Fibroblast of skin of left biceps (primary cell): ENCODE measurements around the gene NDST4.

Experiments
- DNase-seq, 2 experiments: peaks; one replicate each; pipeline ENCODE4 v3.0.0-alpha.2; 2013; ENCODE audit warnings: low read depth in 2 of 2

Gene NDST4

DNA sequence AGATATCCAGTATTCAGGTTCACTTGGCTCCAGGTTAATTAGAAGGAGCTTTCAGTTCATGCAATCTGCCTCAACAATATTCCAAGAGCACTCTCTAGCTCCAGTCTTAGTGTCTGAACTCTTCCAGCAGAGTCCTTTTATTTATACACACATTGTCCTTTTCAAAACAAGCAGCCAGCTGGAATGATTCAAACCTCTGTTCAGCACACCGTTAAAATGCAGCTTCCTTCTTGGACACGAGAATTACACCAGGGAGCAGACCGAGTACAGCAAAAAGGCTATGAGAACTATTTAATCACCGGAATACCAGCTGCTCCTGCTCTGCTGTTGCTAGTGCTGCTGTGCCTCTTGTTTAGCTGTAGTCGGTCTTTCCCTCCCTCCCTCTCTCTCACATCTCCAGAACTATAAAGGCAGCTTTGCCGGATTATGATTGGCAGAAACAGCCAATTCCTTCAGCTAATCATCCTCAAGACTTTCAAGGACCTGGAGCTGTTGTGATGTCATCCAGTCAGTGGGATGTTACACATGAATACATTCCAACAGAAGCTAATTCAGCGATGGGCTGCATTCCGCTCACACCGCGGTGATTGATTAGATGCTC is at the start of gene NDST4:
Gene NDST4, minus strand, starts transcription at position 115 of the 601 bp plus-strand sequence. CDS start 36,584 bp downstream, outside the sequence.
- DNase-seq: peak; percentile 21 to 31

DNA sequence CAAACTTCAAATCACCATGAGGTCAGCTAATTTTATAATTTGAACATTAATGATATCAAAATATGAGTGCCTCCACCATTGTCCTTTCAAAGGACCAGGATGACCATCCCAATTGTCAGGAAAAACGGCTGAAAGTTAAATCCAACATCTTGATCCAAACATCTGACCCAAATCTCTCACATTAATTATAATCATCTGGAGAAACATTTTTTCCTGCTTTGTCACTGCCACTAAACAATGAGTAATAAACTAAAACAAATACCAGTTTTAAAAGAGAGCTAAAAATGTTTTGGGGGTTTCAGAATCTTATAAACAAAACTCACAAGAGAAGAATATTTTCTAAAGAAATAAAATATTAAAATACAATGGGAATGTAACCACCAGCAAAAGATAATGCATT is 45.7 kb upstream of the NDST4 start:
- peak in 1 of 2 experiments; percentile 14 for DNase-seq

GRCh38 chr4:115158296-115158695 is 44.9 kb upstream of the NDST4 start:
- no peak for DNase-seq

DNA sequence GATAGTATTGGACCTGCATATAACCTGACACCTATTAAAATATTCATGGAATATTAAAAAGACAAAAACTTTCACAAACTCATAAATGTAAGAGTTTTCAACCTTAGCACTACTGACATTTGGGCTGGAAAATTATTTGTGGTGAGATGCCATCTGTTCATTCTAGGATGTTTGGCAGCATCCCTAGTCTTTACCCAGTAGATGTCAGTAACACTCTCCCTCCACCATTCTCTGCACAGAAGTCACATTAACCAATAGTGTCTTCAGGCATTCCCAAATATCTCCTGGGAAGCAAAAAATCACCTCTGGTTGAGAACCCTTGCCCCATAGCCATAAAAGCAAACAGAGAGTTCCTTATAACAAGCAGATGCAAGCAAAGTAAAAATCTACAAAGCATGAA is 41.4 kb upstream of the NDST4 start:
- DNase-seq: no peak

DNA sequence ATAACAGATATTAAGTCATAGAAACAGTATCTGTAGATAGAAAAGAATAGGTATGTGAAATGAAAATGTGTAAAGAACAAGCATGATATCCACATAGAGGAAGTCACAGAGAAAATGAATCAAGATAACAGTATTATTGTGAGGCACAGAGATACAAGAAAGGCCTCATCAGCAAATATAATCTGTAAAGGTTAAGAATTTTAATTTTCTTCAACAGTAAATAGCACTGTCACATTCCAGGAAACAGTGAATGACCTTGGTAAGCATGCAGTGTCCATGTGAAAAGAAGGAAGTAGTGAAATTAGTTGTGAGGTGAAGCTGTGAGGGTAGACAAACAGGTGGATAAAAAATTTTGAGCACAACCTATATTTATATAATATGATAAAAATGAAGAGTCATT is 39.5 kb upstream of the NDST4 start:
- no peak for DNase-seq

GRCh38 chr4:115152081-115152480 is 38.7 kb upstream of the NDST4 start:
- DNase-seq: no peak

DNA sequence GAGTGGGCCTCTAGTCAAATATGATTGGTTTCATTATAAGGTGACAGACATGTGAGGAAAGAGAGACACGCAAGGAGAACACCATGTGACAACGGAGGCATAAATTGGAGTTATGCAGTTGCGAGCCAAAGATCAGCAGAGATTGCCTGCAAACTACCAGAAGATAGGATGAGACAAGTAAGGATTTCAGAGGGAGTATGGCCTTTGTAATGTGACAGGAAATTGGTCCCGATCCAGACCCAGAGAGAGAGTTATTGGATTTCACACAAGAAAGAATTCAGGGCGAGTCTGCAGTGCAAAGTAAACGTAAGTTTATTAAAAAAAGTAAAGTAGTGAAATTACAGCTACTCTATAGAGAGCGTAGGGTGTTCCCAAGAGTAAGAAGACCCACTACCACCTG is 35.7 kb upstream of the NDST4 start:
- no peak for DNase-seq

DNA sequence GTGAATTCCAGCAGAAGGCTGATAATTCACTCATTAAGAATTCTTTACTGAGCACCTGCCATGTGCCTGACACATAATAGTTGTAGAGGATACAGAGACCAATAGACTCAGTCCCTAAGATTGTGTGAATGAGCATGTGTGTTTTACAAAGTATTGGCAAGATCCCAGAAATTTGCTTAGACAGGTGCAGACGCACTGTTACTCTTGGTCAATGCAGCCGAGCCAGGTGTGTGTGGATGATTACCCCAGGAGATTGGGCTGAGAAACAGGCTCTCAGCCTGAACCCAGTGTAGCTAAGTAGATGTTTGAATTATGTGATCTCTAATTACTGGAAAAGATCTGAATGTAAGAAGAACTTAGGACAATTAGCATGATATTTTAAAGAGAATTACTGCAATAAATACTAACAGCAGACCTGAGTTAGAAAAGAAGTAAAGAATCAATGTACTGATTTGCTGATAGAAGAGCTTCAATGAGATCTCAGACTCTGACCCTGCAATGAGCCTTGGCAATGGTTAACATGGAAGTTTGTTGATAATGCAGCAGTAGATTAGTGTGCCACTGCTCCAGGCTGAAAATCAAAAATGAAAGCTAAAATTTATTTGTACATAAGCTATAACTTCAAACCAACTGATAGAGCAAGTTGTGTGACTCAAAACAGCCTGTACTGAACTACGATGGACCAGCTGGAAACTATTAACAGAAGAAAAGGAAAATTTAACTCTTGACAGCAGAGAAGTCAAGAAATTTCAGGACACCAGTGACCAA is 32.2 kb upstream of the NDST4 start:
- DNase-seq: no peak

DNA sequence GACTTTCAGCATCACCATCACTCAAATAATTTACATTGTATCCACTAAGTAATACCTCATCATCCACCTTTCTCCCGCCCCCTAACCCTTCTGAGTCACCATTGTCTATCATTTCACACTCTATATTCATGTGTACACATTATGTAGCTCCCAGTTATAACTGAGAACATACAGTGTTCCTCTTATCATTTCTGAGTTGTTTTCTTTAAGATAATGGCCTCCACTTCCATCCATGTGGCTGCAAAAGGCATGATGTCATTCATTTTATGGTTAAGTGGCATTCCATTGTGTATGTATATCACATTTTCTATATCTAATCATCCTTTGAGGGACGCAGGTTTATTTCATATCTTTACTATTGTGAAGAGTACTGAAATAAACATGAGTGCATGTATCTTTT is 14.6 kb upstream of the NDST4 start:
- no peak for DNase-seq

DNA sequence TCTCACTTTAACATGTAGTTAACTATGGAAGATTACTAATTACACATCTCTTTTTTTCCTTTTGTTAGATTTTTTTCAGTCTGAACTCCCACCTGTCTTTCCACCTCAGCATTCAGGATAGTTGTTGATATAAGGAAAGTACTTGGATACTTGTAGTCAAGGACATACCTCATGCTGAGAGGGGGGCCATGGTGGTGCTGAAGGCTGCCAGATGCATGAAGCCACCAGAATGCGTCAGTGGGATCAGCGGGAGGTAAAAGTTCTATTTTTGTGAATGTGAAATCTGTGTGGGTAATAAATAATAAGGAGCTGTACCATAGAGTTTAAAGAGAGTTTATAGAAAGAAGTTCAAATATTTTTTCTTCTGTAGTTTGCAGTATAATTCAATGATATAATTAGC is 13.1 kb upstream of the NDST4 start:
- DNase-seq: no peak

DNA sequence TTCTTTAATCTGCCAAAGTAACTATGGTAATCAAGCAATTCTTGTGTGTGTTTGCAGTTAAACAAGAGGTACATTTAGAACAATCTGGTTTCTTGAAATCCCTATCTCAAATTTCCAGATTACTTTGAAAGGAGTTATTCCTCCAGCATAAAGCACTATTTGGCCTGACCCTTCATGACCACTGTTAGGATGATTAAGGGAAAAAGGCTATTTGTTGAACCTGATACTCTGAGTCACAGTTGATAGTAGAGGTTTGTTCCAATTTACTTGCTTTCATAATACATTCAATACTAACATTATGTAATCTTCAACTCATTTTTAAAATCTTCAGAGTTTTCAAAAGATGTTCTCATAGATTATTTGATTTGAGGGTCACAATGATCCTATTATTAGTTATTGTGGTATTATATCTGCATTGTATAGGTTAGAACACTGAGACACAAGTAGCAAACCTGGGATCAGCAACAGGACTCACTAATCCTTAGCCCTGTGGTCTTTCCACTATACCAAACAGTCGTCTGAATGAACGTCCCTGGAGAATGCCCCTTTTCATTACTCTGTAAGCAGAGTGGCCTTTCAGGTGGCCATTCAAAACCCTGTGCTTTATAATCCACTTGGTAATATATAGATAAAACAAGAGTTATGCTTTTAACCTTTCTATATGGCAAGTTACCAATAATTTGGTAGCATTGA is 8.1 kb upstream of the NDST4 start:
- no peak for DNase-seq

GRCh38 chr4:115119804-115120352 is 6.5 kb upstream of the NDST4 start:
- no peak for DNase-seq

GRCh38 chr4:115117651-115118050 is 4.2 kb upstream of the NDST4 start:
- no peak for DNase-seq

DNA sequence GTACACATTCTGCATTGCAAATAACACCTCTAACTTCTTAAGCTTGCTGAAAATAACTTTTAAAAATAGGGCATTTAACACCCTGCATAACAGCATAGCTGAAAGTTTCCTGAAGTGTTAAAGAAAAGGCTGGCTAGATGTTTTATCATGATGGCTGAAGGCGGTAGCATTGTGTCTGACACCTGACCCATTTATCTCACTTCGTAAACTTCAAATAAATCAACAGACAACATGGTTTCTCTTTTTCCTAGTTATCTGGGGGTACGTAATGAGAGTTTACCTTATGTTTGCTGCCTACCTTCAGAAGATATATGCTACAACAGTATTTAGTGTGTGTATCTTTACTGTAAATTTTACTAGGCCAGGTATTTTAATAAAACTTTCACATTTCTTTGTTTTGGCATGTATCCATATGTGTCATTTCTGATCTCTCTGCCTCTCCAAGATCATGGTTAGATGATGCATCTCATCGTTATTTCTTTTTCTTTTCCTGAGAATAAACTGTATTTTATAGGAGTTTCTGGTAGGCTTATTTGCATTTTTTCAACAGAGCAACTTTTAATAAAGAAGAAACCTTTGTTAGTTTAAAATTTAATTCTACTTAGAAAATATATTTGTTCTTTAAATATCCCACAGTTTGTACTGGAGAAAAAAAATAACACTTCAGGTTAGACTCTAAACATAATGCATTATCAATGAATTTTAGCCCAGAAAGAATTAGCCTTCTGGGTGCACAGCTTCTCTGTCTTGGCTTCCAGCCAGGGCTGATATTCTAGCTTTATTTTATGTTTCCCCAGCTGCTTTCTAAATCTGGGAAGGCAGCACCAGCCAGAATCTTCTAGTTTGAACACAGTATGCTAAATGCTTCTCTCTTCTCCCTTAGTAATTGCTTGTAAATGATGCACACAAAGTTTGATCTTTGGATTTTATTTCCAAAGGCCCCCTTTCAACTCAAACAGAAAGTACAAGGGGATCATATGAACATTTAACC is 2.9 kb downstream of the NDST4 start:
- no peak for DNase-seq

DNA sequence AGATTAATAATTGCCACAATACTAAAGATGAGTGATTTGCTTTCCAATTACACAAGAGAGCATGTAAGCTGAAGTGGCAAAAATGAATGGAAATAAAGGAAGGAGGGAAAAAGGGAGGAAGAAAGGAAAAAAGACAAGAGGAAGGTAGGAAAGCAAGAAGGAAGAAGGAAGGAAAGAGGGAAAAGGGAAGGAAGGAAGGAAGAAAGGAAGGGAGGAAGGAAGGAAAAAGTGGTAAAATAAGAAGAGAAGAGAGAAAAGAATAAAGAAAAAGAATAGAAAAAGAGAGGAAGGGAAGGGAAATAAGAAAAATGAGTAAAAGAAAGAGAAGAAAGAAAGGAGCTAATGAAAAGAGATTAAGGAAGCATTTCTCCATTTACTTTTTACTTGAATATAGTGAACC is 4.6 kb downstream of the NDST4 start:
- no peak for DNase-seq

GRCh38 chr4:115107411-115107810 is 6.0 kb downstream of the NDST4 start:
- no peak for DNase-seq

GRCh38 chr4:115101675-115102074 is 11.7 kb downstream of the NDST4 start:
- no peak for DNase-seq

GRCh38 chr4:115090483-115091075 is 22.8 kb downstream of the NDST4 start:
- no peak for DNase-seq

GRCh38 chr4:115082633-115083032 is 30.8 kb downstream of the NDST4 start:
- DNase-seq: no peak

- no peak for DNase-seq
These were observed 36.7 kb downstream of the NDST4 start for GRCh38 chr4:115076691-115077090.

DNA sequence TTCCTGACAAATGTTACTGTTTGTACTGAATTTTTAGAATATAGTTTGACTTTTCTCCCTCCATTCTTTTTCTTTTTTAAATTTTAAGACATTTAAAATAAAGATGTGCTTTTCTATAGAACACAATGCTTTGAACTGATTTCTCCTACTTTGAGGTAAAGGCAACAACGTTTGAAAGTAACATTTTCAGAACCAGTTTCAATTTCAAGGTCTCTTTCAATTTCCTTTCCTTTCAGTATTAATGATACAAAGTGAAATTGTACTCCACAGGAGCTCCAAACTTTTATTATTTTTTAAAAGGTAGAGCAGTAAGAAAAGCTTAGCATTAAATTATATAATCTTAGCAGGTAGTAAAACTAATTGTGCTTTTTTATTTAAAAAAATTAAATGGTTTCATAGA is 54.9 kb downstream of the NDST4 start:
- DNase-seq: no peak
